Left ventricle myocardium inferior (tissue), 1 donor: ENCODE results near the gene KCNK17. TPM values are rescaled to one million over a fixed set of nuclear protein-coding genes. Genes with fewer than 3 reads are reported as not detected.

ENCODE experiments used
- DNase-seq: peaks from one replicate; pipeline ENCODE4 v3.0.0-alpha.2; 2020
- H3K27ac ChIP-seq: fragments of 200-600 bp; replicated peaks from 2 replicates; pipeline ENCODE4 v1.8.0; 2021
- H3K27me3 ChIP-seq: fragments of 200-600 bp; 2 replicates; pipeline ENCODE4 v1.8.0; 2021; ENCODE audit warnings: low read depth
- H3K36me3 ChIP-seq: fragments of 200-600 bp; 2 replicates; pipeline ENCODE4 v1.8.0; 2021
- H3K4me1 ChIP-seq: fragments of 200-600 bp; 2 replicates; pipeline ENCODE4 v1.8.0; 2021
- H3K4me3 ChIP-seq: fragments of 200-600 bp; 2 replicates; pipeline ENCODE4 v1.8.0; 2021; ENCODE audit warnings: mild to moderate bottlenecking, moderate library complexity
- H3K9me3 ChIP-seq: fragments of 200-600 bp; replicated peaks from 2 replicates; pipeline ENCODE4 v1.8.0; 2021
- intact Hi-C: fragments of 100-400 bp; cut with micrococcal nuclease; formaldehyde crosslinking; loops from one replicate; pipeline ENCODE4 v1.11.0; 2022
- total RNA-seq: library from RNA; stranded (reverse); fragmentation: NEBNext Ultra II Directional; extraction: Animal tissue kit (Norgen Biotek cat#: 25700); gene quantifications from one replicate; pipeline ENCODE4 v1.2.1, GENCODE V29; 2021
- TF ChIP-seq, protein P1 (sequence below): fragments of 200-600 bp; IDR thresholded peaks from 2 replicates; pipeline ENCODE4 v1.8.0; 2021; ENCODE audit warnings: antibody characterized with exemption, mild to moderate bottlenecking, borderline replicate concordance
- donor health status: DM: no; HTN: yes; CAD: no; lungs with severe emphysema.

KCNK17 gene
- total RNA-seq, 1 donor from 2014 or later: 0.52 TPM

DNA sequence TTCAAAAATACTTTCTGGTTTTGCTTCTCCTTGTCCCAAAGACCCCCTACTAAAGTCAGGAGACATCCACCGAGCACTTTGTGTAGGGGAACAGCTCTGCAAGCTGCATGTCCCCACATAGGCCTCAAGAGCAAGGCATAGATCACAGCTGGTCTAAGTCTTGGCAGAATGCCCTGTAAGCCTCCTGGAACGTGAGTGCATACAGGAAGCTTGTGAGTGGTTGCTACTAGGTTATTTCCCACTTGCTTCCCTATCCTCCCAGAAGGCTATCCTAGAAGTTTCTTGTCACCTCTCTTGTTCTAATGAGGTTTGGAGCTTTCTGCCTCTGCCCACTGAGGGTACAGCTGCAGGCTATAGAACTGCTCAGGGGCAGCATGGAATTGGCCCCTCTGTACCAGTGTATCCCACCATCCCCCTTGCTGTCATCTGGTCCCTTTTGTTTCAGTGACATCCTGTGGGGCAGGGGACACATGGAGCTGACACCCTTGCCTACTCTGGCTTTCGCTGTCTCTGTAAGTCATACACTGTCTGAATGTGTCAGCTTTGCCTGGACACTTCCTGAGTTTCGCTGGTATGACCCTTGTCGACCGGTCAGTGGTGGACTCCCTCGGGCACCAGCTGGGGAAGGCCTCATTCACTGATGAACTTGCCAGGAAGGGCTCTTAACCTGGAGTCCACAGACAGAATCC, 43.9 kb upstream of the KCNK17 start:
- H3K9me3 ChIP-seq: no peaks in the 10 kb centered on the region
- H3K27me3 ChIP-seq: peaks cover 17% of the 10 kb centered on the region
- intact Hi-C loops: no loop called here
- H3K36me3 ChIP-seq: no peaks in the 10 kb centered on the region
- TF ChIP-seq, protein P1, sequence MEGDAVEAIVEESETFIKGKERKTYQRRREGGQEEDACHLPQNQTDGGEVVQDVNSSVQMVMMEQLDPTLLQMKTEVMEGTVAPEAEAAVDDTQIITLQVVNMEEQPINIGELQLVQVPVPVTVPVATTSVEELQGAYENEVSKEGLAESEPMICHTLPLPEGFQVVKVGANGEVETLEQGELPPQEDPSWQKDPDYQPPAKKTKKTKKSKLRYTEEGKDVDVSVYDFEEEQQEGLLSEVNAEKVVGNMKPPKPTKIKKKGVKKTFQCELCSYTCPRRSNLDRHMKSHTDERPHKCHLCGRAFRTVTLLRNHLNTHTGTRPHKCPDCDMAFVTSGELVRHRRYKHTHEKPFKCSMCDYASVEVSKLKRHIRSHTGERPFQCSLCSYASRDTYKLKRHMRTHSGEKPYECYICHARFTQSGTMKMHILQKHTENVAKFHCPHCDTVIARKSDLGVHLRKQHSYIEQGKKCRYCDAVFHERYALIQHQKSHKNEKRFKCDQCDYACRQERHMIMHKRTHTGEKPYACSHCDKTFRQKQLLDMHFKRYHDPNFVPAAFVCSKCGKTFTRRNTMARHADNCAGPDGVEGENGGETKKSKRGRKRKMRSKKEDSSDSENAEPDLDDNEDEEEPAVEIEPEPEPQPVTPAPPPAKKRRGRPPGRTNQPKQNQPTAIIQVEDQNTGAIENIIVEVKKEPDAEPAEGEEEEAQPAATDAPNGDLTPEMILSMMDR: no peak
- no peak for DNase-seq
- H3K27ac ChIP-seq: no peak overlapping the region
- peaks cover 12% of the 10 kb centered on the region for H3K4me1 ChIP-seq
- H3K4me3 ChIP-seq: no peak overlapping the region

DNA sequence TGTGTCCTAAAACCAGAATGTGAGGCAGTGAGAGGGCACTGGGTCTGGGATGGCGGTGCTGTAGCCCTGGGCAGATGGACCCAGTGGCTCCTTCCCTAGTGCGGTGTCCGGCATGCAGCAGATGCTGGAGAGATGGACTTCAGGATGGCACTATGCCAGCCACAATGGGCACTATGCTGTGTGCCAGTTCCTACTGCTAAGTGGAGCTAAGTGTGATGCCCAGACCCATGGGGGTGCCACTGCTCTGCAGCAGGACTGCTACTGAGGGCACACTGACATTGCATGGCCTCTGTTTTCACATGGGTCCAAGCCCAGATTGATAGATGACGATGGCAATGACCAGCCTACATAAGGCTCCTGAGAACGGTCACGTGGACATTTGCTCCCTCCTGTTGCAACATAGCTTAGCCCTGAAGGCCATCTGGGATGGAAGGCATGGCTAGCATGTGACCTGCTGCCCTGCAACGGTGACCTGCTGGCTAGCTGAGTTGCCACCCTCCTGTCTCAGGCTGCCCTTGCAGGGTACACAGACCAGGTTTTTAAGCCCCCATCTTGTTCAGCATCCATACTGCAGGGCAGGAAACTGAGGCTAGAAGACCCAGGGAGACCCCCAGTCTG, 39.6 kb upstream of the KCNK17 start:
- Histone ChIP-seq H3K27me3 (peaks cover 6% of the 10 kb centered on the region), H3K4me1 (peaks cover 5% of the 10 kb centered on the region), H3K27ac (no peak overlapping the region), H3K9me3 (no peaks in the 10 kb centered on the region), H3K4me3 (no peak overlapping the region), H3K36me3 (no peaks in the 10 kb centered on the region)
- intact Hi-C loops: no loop called here
- DNase-seq: no peak
- TF ChIP-seq, protein P1: no peak

DNA sequence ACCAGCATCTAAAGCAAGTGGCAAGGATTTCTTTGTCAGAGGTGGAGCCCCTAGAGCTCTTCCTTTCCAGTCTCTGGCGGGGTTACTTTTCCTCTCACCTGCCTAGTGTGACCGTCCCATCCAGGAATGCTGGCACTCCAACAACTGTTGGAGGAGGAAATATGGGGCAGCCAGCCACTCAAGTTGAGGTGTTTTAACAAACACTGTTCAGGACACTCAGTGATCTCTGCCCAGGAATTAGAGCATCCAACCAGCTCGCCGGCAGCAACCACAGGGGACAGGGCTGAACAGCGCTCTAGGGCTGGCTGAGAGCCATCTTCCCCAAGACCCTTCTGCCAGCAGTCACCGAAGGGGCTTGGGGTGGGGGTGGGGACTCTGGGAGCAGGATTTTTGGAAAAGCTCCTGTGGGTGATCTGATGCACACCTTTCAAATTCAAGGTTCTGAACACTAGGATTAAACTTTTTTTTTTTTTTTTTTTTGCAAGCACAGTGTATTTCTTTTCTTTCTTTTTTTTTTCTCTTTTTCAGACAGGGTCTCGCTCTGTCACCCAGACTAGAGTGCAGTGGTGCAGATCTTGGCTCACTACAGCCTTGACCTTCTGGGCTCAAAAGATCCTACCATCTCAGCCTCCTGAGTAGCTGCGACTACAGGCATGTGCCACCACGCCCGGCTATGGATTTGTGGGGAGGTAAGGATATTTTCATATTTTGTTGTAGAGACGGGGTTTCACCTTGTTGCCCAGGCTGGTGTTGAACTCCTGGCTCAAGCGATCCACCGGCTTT, 36.7 kb upstream of the KCNK17 start:
- peaks cover 6% of the 10 kb centered on the region for H3K27me3 ChIP-seq
- no peaks in the 10 kb centered on the region for H3K36me3 ChIP-seq
- no peaks in the 10 kb centered on the region for H3K9me3 ChIP-seq
- no peak overlapping the region for H3K27ac ChIP-seq
- intact Hi-C loops: no loop called here
- H3K4me1 ChIP-seq: no peaks in the 10 kb centered on the region
- no peak overlapping the region for H3K4me3 ChIP-seq
- DNase-seq: no peak
- TF ChIP-seq, protein P1: no peak

DNA sequence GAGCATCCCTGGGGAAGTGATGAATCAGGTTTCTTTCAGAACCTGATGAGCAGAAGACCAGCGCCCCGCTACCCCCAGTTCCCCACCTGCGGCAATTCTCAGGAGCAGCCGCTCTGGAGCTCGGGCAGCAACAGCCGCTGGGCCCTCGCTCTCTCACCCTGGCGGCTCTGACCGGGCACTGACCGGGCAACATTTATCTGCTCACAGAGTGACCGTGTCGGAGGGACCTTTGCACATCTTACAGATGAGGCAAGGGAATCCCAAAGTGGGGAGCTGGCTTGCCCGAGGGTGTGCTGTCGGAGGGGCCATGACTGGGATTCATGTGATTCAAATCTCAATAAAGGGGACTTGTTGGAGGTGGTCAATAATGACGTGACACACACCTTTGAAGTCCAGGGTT, 34.5 kb upstream of the KCNK17 start:
- no peak overlapping the region for H3K27ac ChIP-seq
- H3K4me1 ChIP-seq: no peaks in the 10 kb centered on the region
- H3K36me3 ChIP-seq: no peaks in the 10 kb centered on the region
- TF ChIP-seq, protein P1: no peak
- no peak overlapping the region for H3K4me3 ChIP-seq
- DNase-seq: no peak
- intact Hi-C loops: no loop called here
- H3K27me3 ChIP-seq: peaks cover 6% of the 10 kb centered on the region
- no peaks in the 10 kb centered on the region for H3K9me3 ChIP-seq

DNA sequence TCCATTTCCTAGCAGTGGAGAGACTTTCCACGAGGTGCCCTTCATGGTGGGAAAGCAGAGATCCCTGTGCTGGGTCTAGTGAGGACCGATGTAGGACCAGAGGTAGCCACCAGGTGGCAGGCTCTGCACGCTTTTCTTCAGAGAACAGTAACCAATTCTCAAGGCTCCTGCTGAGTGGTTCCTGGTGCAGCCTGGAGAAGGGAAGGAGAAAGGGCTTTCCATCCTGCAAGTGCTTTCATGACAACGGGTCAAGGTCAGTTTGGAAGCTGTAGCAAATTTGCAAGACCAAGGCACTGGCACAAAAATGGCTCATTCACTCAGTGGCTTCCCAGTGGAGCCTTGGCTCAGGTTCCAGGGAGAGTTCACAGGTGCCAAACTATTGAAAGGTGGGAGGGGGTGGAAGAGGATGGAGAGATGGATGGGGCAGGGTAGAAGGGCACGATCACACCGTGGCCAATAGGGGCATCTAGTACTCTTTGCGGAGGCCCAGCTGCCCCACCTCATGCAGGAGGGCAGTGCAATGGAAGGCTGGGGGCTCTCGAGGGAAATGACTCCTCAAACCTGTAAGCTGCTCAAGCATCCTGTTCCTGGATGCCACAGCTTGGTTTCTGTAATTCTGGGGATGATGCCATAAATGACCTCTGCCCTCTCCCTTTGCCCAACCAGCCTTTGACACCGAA, 33.8 kb upstream of the KCNK17 start:
- peaks cover 5% of the 10 kb centered on the region for H3K4me1 ChIP-seq
- no peaks in the 10 kb centered on the region for H3K9me3 ChIP-seq
- no peak overlapping the region for H3K4me3 ChIP-seq
- H3K27ac ChIP-seq: no peak overlapping the region
- H3K27me3 ChIP-seq: peaks cover 6% of the 10 kb centered on the region
- DNase-seq: peak; percentile 63
- intact Hi-C loops: no loop called here
- TF ChIP-seq, protein P1: peak; percentile 91
- H3K36me3 ChIP-seq: no peaks in the 10 kb centered on the region
